HTR-8/SVneo (cell line): Measurements from ENCODE around the gene TTLL10.

Experiments used
- DNase-seq: peaks from one replicate; pipeline ENCODE4 v3.0.0; 2011; ENCODE audit warnings: low spot score, mixed read lengths; ENCODE audit not compliant: insufficient read length
- FAIRE-seq: peaks from 2 replicates; lab custom pipeline; 2011; peaks lifted over from hg19 to GRCh38; lab: Jason Lieb, UNC

The TTLL10 gene

DNA sequence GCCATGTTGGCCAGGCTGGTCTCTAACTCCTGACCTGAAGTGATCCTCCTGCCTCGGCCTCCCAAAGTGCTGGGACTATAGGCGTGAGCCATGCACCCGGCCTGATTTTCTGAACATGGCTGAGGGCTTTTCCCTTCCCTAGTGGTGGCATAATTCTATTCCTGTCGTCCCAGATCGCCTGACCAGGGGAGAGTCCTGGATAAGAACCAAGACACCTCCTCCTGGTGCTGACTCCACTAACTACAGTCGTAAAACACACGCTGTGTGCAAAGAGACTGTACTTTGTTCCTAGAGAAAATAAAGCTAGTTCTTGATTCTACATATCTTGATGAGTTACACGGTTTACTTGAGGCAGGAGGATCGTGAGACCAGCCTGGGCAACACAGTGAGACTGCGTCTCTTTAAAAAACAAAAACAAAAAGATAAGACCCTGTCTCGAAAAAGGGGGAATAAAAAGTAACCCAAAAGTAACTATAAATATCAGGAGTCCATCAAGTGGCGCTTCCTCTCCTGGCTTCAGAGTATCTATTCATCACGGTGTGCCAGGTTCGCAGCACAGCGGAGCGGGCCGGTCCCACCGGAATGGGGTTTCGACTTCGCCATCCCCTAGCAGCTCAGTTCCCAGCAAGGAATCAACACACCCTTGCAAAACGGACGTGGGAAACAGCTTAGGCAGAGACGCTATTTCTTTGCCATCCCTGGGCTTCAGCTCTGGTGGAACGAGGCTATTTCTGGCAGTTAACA lies 57.1 kb downstream of the TTLL10 start:
- DNase-seq (peak; percentile 34), FAIRE-seq (peak; percentile 28)

DNA sequence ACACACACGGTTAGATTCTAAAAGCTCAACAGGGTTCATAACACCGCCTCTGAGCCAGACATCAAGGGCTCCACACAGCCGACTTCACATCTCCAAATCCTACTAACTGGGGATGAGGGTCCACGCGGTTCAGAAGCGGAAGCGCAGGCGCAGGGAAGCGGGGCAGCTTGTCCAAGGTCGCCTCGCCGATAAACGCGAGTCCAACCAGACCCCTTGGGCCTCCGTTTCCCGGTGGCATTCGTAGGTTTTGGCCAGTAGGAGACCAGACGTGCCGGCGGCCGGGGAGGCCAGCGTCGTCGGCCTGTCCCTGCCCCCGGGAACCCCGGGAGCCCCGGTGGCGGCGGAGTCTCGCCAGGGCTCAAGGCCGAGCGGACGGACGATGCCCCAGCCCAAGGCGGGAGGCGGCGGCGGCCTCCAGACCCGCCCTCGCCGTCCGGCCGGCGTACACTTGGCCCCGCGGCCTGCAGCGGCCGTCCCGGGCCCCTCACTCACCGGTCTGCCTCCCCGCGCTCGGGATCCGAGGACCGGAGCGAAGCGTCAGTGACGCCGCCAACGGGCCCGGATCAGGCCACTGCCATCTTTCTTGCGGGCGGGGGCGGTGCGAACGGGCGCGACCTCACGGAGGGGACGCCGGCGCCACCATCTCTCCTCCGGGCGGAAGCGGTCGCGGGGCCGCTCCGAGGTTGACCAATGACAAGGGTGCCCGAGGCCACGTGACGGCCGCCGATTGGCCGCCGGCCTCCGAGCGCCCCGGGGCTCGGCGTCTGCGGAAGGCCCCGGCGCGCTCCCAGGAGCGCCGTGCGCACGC lies 57.9 kb downstream of the TTLL10 start, which contains the start of gene SDF4:
SDF4 (minus strand) TSS at position 602 of the 808 bp plus-strand sequence. CDS start 3,229 bp downstream, outside the sequence.
- DNase-seq = peak; percentile 97
- FAIRE-seq = peak; percentile 79

- no peak for DNase-seq
Observed at GRCh38 chr1:1232208-1232795, 58.6 kb downstream of the TTLL10 start, which contains the start of gene B3GALT6. Gene B3GALT6 (plus strand): TSS chr1:1232237. CDS start chr1:1232279, 42 bp downstream.

GRCh38 chr1:1232796-1233566 lies 59.3 kb downstream of the TTLL10 start:
- no peak for DNase-seq
- FAIRE-seq = peak; percentile 33

More at GRCh38 chr1:1232208-1232795, 58.6 kb downstream of the TTLL10 start, which contains the start of gene B3GALT6:
- no peak for FAIRE-seq

DNA sequence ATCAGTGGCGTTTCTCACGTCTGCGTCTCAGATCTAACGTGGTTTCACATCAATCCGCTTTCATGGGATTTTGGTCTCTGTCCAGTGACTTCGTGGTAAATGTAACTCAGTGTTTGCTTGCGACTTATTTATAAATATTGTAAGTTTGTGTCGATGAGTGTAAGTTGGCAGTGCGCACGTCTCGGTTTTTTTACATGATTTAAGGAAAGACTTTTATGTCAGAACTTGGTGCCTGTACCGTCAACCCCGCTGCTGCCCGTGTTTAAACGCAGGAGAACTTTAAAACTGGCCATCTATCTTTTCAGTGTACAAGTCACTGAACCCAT lies 59.9 kb downstream of the TTLL10 start:
- no peak for FAIRE-seq
- DNase-seq = no peak

DNA sequence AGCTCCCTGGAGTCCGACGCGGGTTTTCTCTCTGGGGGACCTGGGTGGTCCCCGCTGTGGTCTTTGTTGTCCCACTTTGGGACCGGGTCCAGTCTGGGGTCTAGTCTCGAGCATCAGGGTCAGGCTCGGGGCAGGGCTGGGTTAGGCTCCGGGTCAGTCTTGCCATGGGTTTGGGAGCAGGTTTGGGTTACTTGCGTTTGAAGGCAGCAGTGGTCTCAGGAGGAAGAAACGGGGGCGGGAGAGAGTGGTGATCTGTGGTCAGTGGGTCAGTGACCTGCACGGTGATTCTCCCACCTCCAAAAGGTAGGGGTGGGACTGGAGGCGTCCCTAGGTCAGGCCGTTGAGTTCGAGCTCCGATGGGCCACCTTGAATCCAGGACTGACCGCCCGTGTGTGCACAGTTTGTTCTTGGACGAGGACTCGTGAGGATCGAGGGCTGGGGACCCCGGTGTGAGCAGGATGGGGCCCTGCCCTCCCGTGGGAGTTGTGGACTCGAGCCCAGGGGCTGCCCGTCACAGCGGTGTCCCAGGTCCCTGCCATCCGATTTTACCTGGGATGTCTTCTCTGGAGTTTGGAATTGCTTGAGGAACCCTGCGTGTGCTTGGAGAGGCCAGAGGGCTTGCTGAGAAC lies 60.6 kb downstream of the TTLL10 start:
- no peak for DNase-seq
- FAIRE-seq = no peak

DNA sequence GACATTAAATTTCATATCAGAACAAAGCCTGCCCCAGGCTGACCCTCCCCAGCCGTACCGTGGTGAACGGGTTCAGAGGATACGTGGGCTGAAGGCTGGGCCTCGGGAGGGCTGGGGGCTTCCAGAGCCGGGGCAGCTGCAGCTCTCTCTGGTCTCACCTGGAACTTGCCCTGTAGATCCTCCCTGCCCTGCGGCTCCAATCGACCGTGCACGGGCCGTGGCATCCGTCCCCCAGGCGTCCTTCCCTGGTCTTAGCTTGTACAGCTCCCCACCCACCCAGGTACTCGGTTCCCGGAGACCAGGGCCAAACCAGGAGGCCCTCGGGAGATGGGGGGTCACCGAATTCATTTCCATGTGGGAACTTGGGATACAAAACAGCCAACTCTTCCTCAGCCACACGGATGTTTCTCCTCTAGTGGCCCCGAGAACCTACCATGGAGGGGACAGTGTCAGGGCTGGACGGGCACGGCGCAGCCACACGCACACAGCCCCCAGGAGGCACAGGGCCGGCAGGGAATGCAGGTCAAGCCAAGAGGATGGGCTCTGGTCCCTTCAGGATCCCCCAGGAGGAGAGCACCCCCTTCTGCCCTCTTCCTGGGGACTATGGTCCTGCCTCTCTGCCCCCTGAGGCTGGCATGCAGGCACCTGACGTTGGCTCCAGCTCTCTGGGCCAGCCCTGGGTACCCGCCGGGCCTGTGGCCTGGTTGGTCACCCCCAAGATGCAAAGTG lies 61.5 kb downstream of the TTLL10 start:
- no peak for FAIRE-seq
- no peak for DNase-seq

GRCh38 chr1:1236176-1236763 lies 62.6 kb downstream of the TTLL10 start:
- FAIRE-seq (no peak), DNase-seq (no peak)

DNA sequence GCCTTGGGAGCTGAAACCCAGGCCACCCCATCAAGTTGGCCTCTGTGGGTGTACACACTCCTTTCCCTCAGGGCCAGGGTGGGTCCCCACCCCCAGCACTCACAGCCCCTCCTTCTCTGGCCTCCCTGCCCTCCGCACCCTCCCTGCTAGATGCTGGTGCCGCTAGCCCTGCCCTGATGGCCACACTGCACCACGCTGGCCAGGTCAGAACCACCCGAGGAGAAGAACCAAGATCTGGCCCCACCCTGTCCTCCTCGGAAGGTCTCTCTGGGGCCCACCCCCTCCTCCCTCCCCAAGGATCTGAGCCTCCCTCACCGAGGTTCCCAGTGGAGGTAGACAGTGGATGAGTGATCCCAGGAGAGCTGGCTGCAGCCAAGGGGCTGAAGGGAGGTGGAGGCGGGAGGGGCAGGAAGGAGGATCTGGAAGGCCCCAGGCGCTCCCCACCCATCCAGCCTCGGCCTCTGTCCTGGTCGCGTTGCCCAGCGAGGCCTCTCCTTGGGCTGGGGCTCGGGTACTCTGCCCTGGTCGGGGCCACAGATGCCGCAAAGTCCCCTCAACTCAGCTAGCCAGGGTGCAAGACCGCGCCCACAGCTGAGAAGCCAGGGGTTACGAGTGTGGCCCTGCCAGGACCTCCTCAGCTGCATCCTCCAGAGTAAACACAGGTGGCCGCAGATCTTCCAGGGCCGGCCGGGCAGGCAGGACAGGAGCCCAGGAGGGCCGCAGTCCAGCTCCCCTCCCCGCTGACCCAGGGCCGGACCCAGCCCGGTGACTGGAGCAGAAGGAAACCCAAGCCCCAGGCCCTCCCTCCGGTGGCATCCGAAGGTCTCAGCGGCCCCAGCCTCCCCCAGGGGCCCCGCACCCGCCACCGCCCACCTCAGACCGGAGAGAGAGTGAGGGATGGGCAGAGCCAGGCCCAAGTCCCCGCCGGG lies 63.5 kb downstream of the TTLL10 start:
- DNase-seq = no peak

DNA sequence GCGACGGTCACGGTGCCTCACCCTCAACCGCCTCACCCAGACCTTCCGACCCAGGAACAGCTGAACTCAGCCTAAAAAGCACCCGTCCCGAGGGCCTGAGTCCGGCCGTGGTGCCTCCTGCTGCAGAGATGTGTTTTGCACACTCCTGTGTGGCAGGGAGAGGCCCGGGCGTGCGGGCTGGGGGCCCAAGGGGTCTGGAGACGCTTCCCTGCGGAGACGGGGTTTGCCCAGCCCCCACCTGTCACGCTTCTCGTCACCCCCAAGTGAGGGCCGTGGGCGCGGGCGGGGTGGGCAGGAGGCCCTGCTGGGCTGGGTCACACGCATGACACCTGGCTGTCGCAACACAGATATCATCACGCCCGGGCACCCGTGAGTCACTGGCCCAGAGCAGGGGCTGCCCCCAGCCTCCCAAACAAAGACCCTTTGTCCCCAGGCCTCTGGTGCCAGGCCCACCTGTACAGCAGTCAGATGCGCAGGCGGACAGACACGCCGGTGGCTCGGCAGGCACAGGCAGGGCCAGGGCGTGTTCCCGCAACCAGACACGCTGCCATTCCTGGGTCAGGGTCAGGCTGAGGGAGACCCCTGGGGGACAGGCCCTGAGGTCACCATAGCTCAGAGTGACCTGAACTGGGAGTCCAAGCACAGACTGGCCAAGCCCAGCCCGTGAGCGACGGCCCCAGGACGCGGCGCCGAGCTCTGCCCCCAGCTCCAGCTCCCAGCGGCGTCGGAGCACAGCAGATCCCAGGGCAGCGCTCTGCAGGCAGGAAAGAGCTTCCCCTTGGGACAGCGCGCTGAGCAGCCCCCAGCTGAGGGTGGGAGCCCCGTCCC lies 64.4 kb downstream of the TTLL10 start:
- DNase-seq = no peak
- no peak for FAIRE-seq

More for the DNA sequence above, 63.5 kb downstream of the TTLL10 start:
- FAIRE-seq = no peak

GRCh38 chr1:1238702-1239178 lies 65.1 kb downstream of the TTLL10 start:
- no peak for FAIRE-seq
- no peak for DNase-seq

DNA sequence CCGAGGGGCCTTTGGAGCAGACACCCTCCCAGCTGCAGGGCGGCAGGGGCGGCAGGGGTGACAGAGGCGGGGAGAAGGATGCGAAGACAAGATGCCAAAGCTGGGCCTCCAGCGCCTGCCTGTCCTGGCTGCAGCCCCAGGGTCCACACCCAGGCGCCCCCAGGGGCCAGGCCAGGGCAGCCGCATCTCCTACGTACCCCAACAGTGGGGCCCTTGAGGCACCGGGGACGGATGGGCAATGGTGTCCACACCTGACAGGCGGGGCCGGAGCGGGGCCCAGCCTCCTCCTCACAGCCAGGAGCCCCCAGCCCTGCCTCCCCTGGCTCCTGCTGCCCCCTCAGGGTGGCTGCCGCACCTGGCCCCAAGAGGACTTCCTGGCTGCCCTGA lies 65.5 kb downstream of the TTLL10 start:
- DNase-seq (no peak), FAIRE-seq (no peak)

DNA sequence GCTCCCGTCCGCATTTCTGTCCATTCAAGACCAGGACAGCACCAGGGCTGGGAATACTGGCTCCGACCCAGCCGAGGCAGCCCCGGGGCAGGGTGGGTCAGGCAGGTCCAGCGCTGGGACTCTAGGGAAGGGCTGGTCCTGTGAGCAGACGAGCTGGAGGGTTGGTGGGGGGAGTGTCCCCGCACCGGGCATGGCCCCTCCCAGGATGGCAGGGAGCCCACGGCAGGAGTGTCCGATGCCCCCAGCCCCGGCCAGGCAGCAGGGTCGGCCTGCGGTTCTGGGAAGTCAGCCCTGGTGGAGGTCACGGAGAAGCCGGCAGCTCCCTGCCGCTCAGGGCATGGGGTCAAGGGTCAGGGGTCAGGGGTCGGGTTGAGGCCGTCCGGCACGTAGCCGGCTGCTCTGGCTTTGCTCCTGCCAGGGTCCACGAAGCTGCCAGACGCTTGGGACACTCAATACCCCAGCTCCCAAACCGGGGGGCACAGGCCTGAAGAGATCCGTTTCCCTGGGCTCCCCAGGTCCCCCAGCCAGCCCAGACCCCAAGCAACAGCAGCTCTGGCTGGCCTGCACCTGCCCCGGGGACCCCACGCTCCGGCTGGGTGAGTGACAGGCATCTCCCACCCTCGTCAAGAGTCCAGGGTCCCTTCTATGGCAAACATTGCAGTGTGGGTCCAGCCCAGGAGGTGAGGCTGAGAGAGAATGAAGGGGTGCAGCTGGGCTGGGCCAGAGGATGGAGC lies 66.1 kb downstream of the TTLL10 start:
- DNase-seq (no peak), FAIRE-seq (no peak)

DNA sequence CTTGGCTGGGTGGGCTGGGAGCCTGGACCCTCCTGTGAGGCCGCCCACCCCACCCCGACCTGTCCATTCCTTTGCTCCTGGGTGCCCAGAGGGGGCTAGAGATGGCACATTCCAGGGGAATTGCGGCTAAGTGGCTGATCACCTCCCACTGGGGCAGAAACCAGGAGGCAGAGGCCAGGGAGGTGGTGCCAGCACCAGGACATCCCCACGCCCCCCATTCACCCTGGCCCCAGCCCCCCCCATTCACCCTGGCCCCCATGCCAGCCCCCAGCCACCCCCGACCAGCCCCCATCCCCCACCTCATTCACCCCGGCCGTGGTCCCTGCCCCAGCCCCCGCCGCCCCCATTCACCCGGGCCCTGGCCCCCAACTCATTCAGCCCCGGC lies 66.7 kb downstream of the TTLL10 start:
- DNase-seq (no peak), FAIRE-seq (no peak)

GRCh38 chr1:1240822-1241587 lies 67.3 kb downstream of the TTLL10 start:
- FAIRE-seq (no peak), DNase-seq (no peak)
